Measurements from ENCODE around the gene ACOT9. TPM values are rescaled to one million over a fixed set of nuclear protein-coding genes. Genes with fewer than 3 reads are reported as not detected.
A peak's percentile ranks its signal among the peaks of the same experiment; 100 is the strongest.
"Not testable (repeated sequence)": the region's sequence is repeated elsewhere in the genome, so short reads cannot be mapped to it uniquely, and the experiment has no call there.

Gene ACOT9
- total and polyA plus RNA-seq, 12 donors: 44.8 to 79.7 (median 67.9) TPM

DNA sequence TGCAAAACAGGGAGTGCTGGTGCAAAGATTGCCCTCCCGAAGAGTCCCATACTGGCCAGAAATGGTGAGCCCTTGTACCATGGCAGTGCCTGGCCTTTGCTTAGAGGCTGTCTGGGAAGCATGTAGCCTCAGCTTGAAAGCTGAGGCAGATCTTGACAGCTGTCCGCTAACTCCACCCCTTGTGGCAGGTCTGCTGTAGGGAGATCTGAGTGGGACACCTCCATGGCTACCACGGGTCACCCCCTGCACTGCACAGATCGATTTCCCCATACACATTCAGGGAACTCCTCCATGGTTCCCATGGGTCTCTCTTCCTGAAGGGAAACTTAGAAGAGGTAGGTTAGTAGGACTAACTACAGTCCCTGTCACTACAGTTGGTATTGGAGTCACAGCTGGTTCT is 6.1 kb upstream of the ACOT9 start:
- DNase-seq (no peak), ATAC-seq (no peak)
- Histone ChIP-seq H3K27ac (no peak overlapping the region), H3K4me1 (no peaks in the 10 kb centered on the region), H3K27me3 (no peaks in the 10 kb centered on the region), H3K9me3 (no peaks in the 10 kb centered on the region), H3K4me3 (no peak overlapping the region), H3K36me3 (no peaks in the 10 kb centered on the region)
- intact Hi-C loops (cut with DNase I): loop anchor here in 1 of 10 donors (2.0 kb wide), 1 partner anchor 64 kb away; no protein-coding TSS in a partner anchor
- no peak for TF ChIP-seq CTCF (IDR thresholded peaks at IDR 0.05)
- 89% methylated on average over 4 of the region's 4 CpGs for WGBS, 2 donors

- ATAC-seq (no peak), DNase-seq (no peak)
- Histone ChIP-seq H3K4me1 (peaks cover 0 to 12% (median 8%) of the 10 kb centered on the region in 9 donors), H3K27ac (no peak overlapping the region), H3K9me3 (peaks cover 0 to 6% (median 0%) of the 10 kb centered on the region in 11 donors), H3K4me3 (no peak overlapping the region), H3K36me3 (no peaks in the 10 kb centered on the region), H3K27me3 (no peaks in the 10 kb centered on the region)
- intact Hi-C loops (cut with DNase I): no loop called here
- TF ChIP-seq CTCF (IDR thresholded peaks at IDR 0.05): no peak
- 38 to 54% methylated on average over 3 of the region's 3 CpGs for WGBS, 2 donors
Observed at GRCh38 chrX:23745786-23746185, 2.7 kb upstream of the ACOT9 start.

DNA sequence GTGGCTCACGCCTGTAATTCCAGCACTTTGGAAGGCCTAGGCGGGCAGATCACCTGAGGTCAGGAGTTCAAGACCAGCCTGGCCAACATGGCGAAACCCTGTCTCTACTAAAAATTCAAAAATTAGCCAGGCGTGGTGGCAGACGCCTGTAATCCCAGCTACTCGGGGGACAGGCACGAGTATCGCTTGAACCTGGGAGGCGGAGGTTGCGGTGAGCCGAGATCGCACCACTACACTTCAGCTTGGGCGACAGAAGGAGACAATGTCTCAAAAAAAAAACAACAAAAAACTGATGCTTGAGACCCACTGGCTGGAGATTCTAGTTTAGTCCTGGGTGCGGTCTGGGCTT is 521 bp upstream of the ACOT9 start:
- H3K27me3 ChIP-seq, DNase-seq, H3K36me3 ChIP-seq, H3K9me3 ChIP-seq, ATAC-seq: not testable (repeated sequence)
- peak overlapping the region in 8 of 10 donors; percentile 60 to 94 (median 83) for H3K4me3 ChIP-seq
- H3K4me1 ChIP-seq: peaks cover 0 to 14% (median 9%) of the 10 kb centered on the region in 9 donors
- intact Hi-C loops (cut with DNase I): loop anchor here in 3 of 10 donors (1.0 to 5.0 kb wide), 3 partner anchors 38 to 163 kb away; partner anchors contain the start of genes SAT1 (in 2 of the 3) and APOO (in 1 of the 3)
- peak overlapping the region; percentile 94 to 99 (median 96) for H3K27ac ChIP-seq
- 49 to 60% methylated on average over 14 of the region's 14 CpGs for WGBS, 2 donors

- DNase-seq (peak; percentile 9 to 34), ATAC-seq (peak; percentile 66 to 85 (median 80))
- no peak for TF ChIP-seq CTCF (IDR thresholded peaks at IDR 0.05)
- Histone ChIP-seq H3K9me3 (peaks cover 0 to 6% (median 0%) of the 10 kb centered on the region in 11 donors), H3K27me3 (no peaks in the 10 kb centered on the region), H3K4me3 (peak overlapping the region; percentile 55 to 94 (median 78)), H3K27ac (peak overlapping the region; percentile 94 to 99 (median 96)), H3K4me1 (peaks cover 0 to 14% (median 9%) of the 10 kb centered on the region in 9 donors), H3K36me3 (no peaks in the 10 kb centered on the region)
- intact Hi-C loops (cut with DNase I): loop anchor here in 2 of 10 donors (2.0 to 5.0 kb wide), 2 partner anchors 40 to 165 kb away; partner anchors contain the start of genes SAT1 (in 2 of the 2) and APOO (in 1 of the 2)
- WGBS, 2 donors: 0 to 1% methylated on average over 6 of the region's 6 CpGs
Observed at GRCh38 chrX:23742174-23742696, 841 bp downstream of the ACOT9 start.

GRCh38 chrX:23737413-23737812 is 5.7 kb downstream of the ACOT9 start:
- H3K4me1 ChIP-seq: peaks cover 0 to 15% (median 9%) of the 10 kb centered on the region in 9 donors
- DNase-seq: no peak
- no peak overlapping the region for H3K27ac ChIP-seq
- peaks cover 0 to 3% (median 0%) of the 10 kb centered on the region in 7 donors for H3K27me3 ChIP-seq
- intact Hi-C loops (cut with DNase I): no loop called here
- ATAC-seq: no peak
- peaks cover 0 to 23% (median 0%) of the 10 kb centered on the region in 9 donors for H3K36me3 ChIP-seq
- TF ChIP-seq CTCF (IDR thresholded peaks at IDR 0.05): no peak
- H3K4me3 ChIP-seq: no peak overlapping the region
- no peaks in the 10 kb centered on the region for H3K9me3 ChIP-seq
